B cell (primary cell): Measurements from ENCODE around the gene PRKCZ. TPM values are rescaled to one million over a fixed set of nuclear protein-coding genes. Genes with fewer than 3 reads are reported as not detected.

Experiments used
- ATAC-seq: fragments of 200-7000 bp; cut with Tn5 transposase; one replicate; pipeline ENCODE4 v1.10.0; 2021; ENCODE audit warnings: low read depth, mild to moderate bottlenecking, moderate number of reproducible peaks, moderate library complexity
- CTCF ChIA-PET: fragments of 350-600 bp; sonication (Branson Sonifier 250); formaldehyde crosslinking; loops from one replicate; lab custom pipeline; 2021; ENCODE audit warnings: antibody characterized with exemption, inconsistent platforms; lab: Charles Lee
- POLR2A ChIA-PET: fragments of 350-600 bp; sonication (Branson Sonifier 250); formaldehyde crosslinking; loops from one replicate; lab custom pipeline; 2021; ENCODE audit warnings: antibody characterized with exemption; lab: Charles Lee
- DNase-seq: peaks from one replicate; pipeline ENCODE4 v3.0.0; 2013
- H2AFZ ChIP-seq: 2 replicates; pipeline ENCODE4 v1.6.1; 2012; ENCODE audit warnings: mild to moderate bottlenecking, low read depth, low read length; ENCODE audit not compliant: insufficient read depth, poor library complexity, severe bottlenecking
- H3K27ac ChIP-seq, 2 donors: 1 replicate in 1 of 2; 2 replicates in 1 of 2; pipeline ENCODE4 v1.5.1; 2012 to 2013; ENCODE audit warnings: low read length in 2 of 2, mild to moderate bottlenecking in 2 of 2, moderate library complexity in 1 of 2
- H3K27me3 ChIP-seq, 4 experiments: fragments of 200-600 bp in 1 of 4; sonication (generic) in 1 of 4; replicated peaks in 1 of 4; 1 replicate in 2 of 4; 2 replicates in 2 of 4; pipeline versions ENCODE4 v1.6.1 to v1.7.0; 2013 to 2016; ENCODE audit warnings: low read length in 3 of 4, mild to moderate bottlenecking in 2 of 4, mixed read lengths in 1 of 4, moderate library complexity in 1 of 4; ENCODE audit not compliant: insufficient read depth in 4 of 4, control insufficient read depth in 3 of 4; ENCODE audit errors: control extremely low read depth in 1 of 4
- H3K36me3 ChIP-seq, 2 experiments: replicated peaks in 1 of 2; 1 replicate in 1 of 2; 2 replicates in 1 of 2; pipeline versions ENCODE4 v1.6.1 to v1.7.1; 2013; ENCODE audit warnings: low read length in 1 of 2; ENCODE audit not compliant: insufficient read depth in 2 of 2, control insufficient read depth in 1 of 2; ENCODE audit errors: control extremely low read depth in 1 of 2, extremely low read depth in 1 of 2
- H3K4me1 ChIP-seq, 2 donors: fragments of 200-600 bp in 1 of 2; sonication (generic) in 1 of 2; 1 replicate in 1 of 2; 2 replicates in 1 of 2; pipeline versions ENCODE4 v1.5.1 to v1.6.1; 2013 to 2017; ENCODE audit warnings: low read length in 2 of 2; ENCODE audit not compliant: control insufficient read depth in 2 of 2, insufficient read depth in 2 of 2
- H3K4me2 ChIP-seq: replicated peaks from 2 replicates; pipeline ENCODE3; 2012; ENCODE audit warnings: mild to moderate bottlenecking, low read depth, low read length; ENCODE audit not compliant: poor library complexity, severe bottlenecking
- H3K4me3 ChIP-seq, 5 experiments: fragments of 200-600 bp in 1 of 5; sonication (generic) in 1 of 5; 1 replicate in 3 of 5; 2 replicates in 2 of 5; pipeline versions ENCODE4 v1.5.1 to v1.7.0; 2011 to 2016; ENCODE audit warnings: low read length in 4 of 5, mild to moderate bottlenecking in 4 of 5, low read depth in 2 of 5, control low read depth in 1 of 5, moderate library complexity in 1 of 5; ENCODE audit not compliant: insufficient read depth in 1 of 5; ENCODE audit errors: control extremely low read depth in 1 of 5, extremely low read depth in 1 of 5
- H3K79me2 ChIP-seq: fragments of 200-600 bp; sonication (generic); one replicate; pipeline ENCODE4 v1.6.0; 2016; ENCODE audit warnings: low read length; ENCODE audit not compliant: control insufficient read depth, insufficient read depth
- H3K9ac ChIP-seq: fragments of 200-600 bp; sonication (generic); 2 replicates; pipeline ENCODE4 v1.6.1; 2017; ENCODE audit warnings: mild to moderate bottlenecking, low read length, moderate library complexity
- H3K9me3 ChIP-seq, 3 donors: one replicate each; pipeline versions ENCODE4 v1.6.1 to v1.7.1; 2013; ENCODE audit warnings: low read length in 2 of 3; ENCODE audit not compliant: control insufficient read depth in 2 of 3, insufficient read depth in 1 of 3; ENCODE audit errors: control extremely low read depth in 1 of 3
- H4K20me1 ChIP-seq: 2 replicates; pipeline ENCODE4 v1.6.0; 2012; ENCODE audit warnings: mild to moderate bottlenecking, low read length; ENCODE audit not compliant: insufficient read depth, control insufficient read depth, poor library complexity, severe bottlenecking
- H3K27ac Mint-ChIP-seq: one replicate; pipeline ENCODE4 v1.8.0; 2021; ENCODE audit warnings: mixed read lengths
- H3K27me3 Mint-ChIP-seq: one replicate; pipeline ENCODE4 v1.8.0; 2021; ENCODE audit warnings: mixed read lengths
- H3K4me1 Mint-ChIP-seq: one replicate; pipeline ENCODE4 v1.8.0; 2021; ENCODE audit warnings: mixed read lengths
- H3K4me3 Mint-ChIP-seq: one replicate; pipeline ENCODE4 v1.8.0; 2021; ENCODE audit warnings: mixed read lengths
- H3K9me3 Mint-ChIP-seq: one replicate; pipeline ENCODE4 v1.8.0; 2022; ENCODE audit warnings: mixed read lengths; ENCODE audit not compliant: insufficient read depth
- CTCF ChIP-seq: fragments of 200-600 bp; IDR thresholded peaks from one replicate; pipeline ENCODE4 v1.8.0; 2022; ENCODE audit warnings: antibody characterized with exemption, mild to moderate bottlenecking
- EZH2 ChIP-seq: IDR thresholded peaks from 2 replicates; pipeline ENCODE4 v1.6.1; 2012; ENCODE audit warnings: borderline replicate concordance, low read depth, mild to moderate bottlenecking, moderate library complexity, low read length; ENCODE audit not compliant: insufficient read depth, poor library complexity, severe bottlenecking
- WGBS: methylation state at CpG from one replicate; pipeline ENCODE4 v1.1.5; 2013; ENCODE audit warnings: missing lambda C conversion rate; ENCODE audit not compliant: insufficient coverage; 5-methylcytosine and 5-hydroxymethylcytosine counted together
- intact Hi-C: fragments of 100-400 bp; cut with micrococcal nuclease; formaldehyde crosslinking; loops from one replicate; pipeline ENCODE4 v1.10.0; 2022
- polyA plus RNA-seq: library from polyadenylated mRNA; depleted of rRNA; stranded (reverse); fragments of >200 nt; gene quantifications from 2 replicates; pipeline ENCODE4 v1.2.3, GENCODE V29; 2012
- total RNA-seq, 2 donors: library from RNA; stranded (reverse); fragments of 120-200 nt in 1 of 2; gene quantifications; 1 replicate in 1 of 2; 2 replicates in 1 of 2; pipeline versions ENCODE4 v1.2.3 to v1.2.4, GENCODE V29; 2013 to 2022

Gene PRKCZ
- total and polyA plus RNA-seq, 2 donors (not counting 1 experiment from before 2014, with no cell fraction given): 17.9 to 53.2 TPM

DNA sequence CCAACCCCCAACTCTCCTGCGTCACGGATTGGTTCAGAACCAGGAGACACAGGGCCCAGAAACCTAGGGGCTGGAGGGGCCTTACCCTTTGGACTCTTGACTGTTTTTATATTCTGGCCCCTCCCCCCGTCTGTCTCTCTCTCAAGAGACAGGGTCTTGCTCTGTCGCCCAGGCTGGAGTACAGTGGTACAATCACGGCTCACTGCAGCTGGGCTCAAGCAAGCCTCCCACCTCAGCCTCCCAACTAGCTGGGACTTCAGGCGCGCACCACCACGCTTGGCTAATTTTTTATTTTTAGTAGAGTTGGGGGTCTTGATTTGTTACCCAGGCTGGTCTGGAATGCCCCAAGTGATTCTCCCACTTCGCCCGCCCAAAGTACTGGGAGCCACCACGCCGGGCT is 52.5 kb downstream of the PRKCZ start:
- no peak for ATAC-seq
- Histone ChIP-seq H3K4me1 (peaks cover 10 to 18% of the 10 kb centered on the region in 2 donors), H3K79me2 (peaks cover 4% of the 10 kb centered on the region), H3K9ac (no peak overlapping the region), H4K20me1 (no peaks in the 10 kb centered on the region), H3K27me3 (no peaks in the 10 kb centered on the region), H3K9me3 (peaks cover 0 to 11% (median 0%) of the 10 kb centered on the region in 3 donors), H3K4me2 (no peak overlapping the region), H2AFZ (no peak overlapping the region), H3K36me3 (peaks cover 0 to 4% of the 10 kb centered on the region in 2 experiments), H3K27ac (no peak overlapping the region), H3K4me3 (no peak overlapping the region)
- H3K27ac Mint-ChIP-seq: no peak overlapping the region
- ChIA-PET CTCF (interaction anchor here (1.8 kb wide), 1 partner anchor 10 kb away, joined by 5 read pairs; no protein-coding TSS in a partner anchor), POLR2A (no interaction called here)
- DNase-seq: no peak
- no peaks in the 10 kb centered on the region for H3K27me3 Mint-ChIP-seq
- H3K9me3 Mint-ChIP-seq: peaks cover 4% of the 10 kb centered on the region
- intact Hi-C loops: no loop called here
- no peak overlapping the region for H3K4me3 Mint-ChIP-seq
- TF ChIP-seq CTCF: no peak
- no peak for TF ChIP-seq EZH2
- peaks cover 18% of the 10 kb centered on the region for H3K4me1 Mint-ChIP-seq
- WGBS: 97% methylated on average over 9 of the region's 12 CpGs

GRCh38 chr1:2103266-2103900 is 53.2 kb downstream of the PRKCZ start:
- Histone ChIP-seq H3K4me1 (peaks cover 10 to 18% of the 10 kb centered on the region in 2 donors), H2AFZ (no peak overlapping the region), H4K20me1 (no peaks in the 10 kb centered on the region), H3K27ac (no peak overlapping the region), H3K36me3 (peaks cover 0 to 4% of the 10 kb centered on the region in 2 experiments), H3K79me2 (peaks cover 4% of the 10 kb centered on the region), H3K27me3 (no peaks in the 10 kb centered on the region), H3K4me3 (no peak overlapping the region), H3K9me3 (peaks cover 0 to 5% (median 0%) of the 10 kb centered on the region in 3 donors), H3K9ac (no peak overlapping the region), H3K4me2 (no peak overlapping the region)
- POLR2A ChIA-PET: no interaction called here
- WGBS: 95% methylated on average over 16 of the region's 25 CpGs
- ATAC-seq: no peak
- no peak for DNase-seq
- CTCF ChIA-PET: interaction anchor here (1.8 kb wide), 1 partner anchor 11 kb away, joined by 5 read pairs; no protein-coding TSS in a partner anchor
- peaks cover 2% of the 10 kb centered on the region for H3K9me3 Mint-ChIP-seq
- H3K27me3 Mint-ChIP-seq: no peaks in the 10 kb centered on the region
- H3K27ac Mint-ChIP-seq: no peak overlapping the region
- TF ChIP-seq EZH2 (no peak), CTCF (no peak)
- no peak overlapping the region for H3K4me3 Mint-ChIP-seq
- H3K4me1 Mint-ChIP-seq: peaks cover 18% of the 10 kb centered on the region
- intact Hi-C loops: no loop called here
